A549 treated with AZD9567 at 1 μM for 4 hours (cell line): ENCODE results near the gene PILRA. TPM values are rescaled to one million over a fixed set of nuclear protein-coding genes. Genes with fewer than 3 reads are reported as not detected.

Experiments used
- total RNA-seq: library from RNA; stranded (reverse); fragments of 200-300 nt; extraction: Qiagen RNA extraction; gene quantifications from 5 replicates; pipeline ENCODE4 v1.2.3, GENCODE V29; 2022; ENCODE audit not compliant: insufficient read depth

Gene PILRA
- 5.5 to 7.7 TPM (median 5.7 TPM) in 5 replicates for total RNA-seq

GRCh38 chr7:100373261-100373831 is at the start of gene PILRA:
Gene PILRA, plus strand, starts transcription at chr7:100373487. Its CDS starts 170 bp downstream, at chr7:100373657.

GRCh38 chr7:100358027-100358856 is 15.0 kb upstream of the PILRA start, which contains the start of gene PILRB:
Gene PILRB, plus strand, starts transcription at chr7:100358117. Its CDS starts 186 bp downstream, at chr7:100358303.

GRCh38 chr7:100428199-100428966 is 55.1 kb downstream of the PILRA start, which contains the start of gene ZCWPW1:
Gene ZCWPW1, minus strand, starts transcription at chr7:100428703. Its CDS starts 8,054 bp downstream, at chr7:100420649.

GRCh38 chr7:100429637-100430492 is 56.6 kb downstream of the PILRA start, which contains the start of gene MEPCE:
Gene MEPCE, plus strand, starts transcription at chr7:100429831. Its CDS starts 188 bp downstream, at chr7:100430019.

Other genes starting within 250 kb of the PILRA start
- gene MBLAC1, start 246.5 kb upstream of the PILRA start, total RNA-seq: 2.7 to 3.8 TPM (median 3.4 TPM) in 4 of 5 replicates, not detected in the other
- 165 to 192 TPM (median 185 TPM) in 5 replicates for gene LAMTOR4, start 224.6 kb upstream of the PILRA start, total RNA-seq
- 12.4 to 16.8 TPM (median 16.1 TPM) in 5 replicates for gene TRAPPC14, start 214.8 kb upstream of the PILRA start, total RNA-seq
- 0.03 to 0.08 TPM (median 0.06 TPM) in 4 of 5 replicates, not detected in the other for gene GAL3ST4, start 204.9 kb upstream of the PILRA start, total RNA-seq
- 0.75 to 1.4 TPM (median 1.3 TPM) in 4 of 5 replicates, not detected in the other for gene GPC2, start 196.1 kb upstream of the PILRA start, total RNA-seq
- 0.18 to 0.28 TPM (median 0.27 TPM) in 4 of 5 replicates, not detected in the other for gene STAG3, start 195.6 kb upstream of the PILRA start, total RNA-seq
- gene PVRIG, start 153.5 kb upstream of the PILRA start, total RNA-seq: 0.05 TPM in 1 of 5 replicates, not detected in the others
- gene SPDYE3, start 65.8 kb upstream of the PILRA start, total RNA-seq: 0.03 TPM in 1 of 5 replicates, not detected in the others
- 14.7 to 39.2 TPM (median 38.3 TPM) in 5 replicates for gene PILRB, start 15.4 kb upstream of the PILRA start, total RNA-seq
- gene ZCWPW1, start 55.2 kb downstream of the PILRA start, total RNA-seq: 1.4 to 1.7 TPM (median 1.6 TPM) in 5 replicates
- 39.0 to 53.8 TPM (median 48.9 TPM) in 5 replicates for gene MEPCE, start 56.3 kb downstream of the PILRA start, total RNA-seq
- gene PPP1R35, start 63.0 kb downstream of the PILRA start, total RNA-seq: 31.2 to 50.6 TPM (median 47.8 TPM) in 5 replicates
- gene SPACDR, start 90.8 kb downstream of the PILRA start, total RNA-seq: 0.71 to 1.2 TPM (median 0.93 TPM) in 4 of 5 replicates, not detected in the other
- gene TSC22D4, start 105.7 kb downstream of the PILRA start, total RNA-seq: 42.3 to 56.2 TPM (median 51.1 TPM) in 5 replicates
- 2.1 to 5.0 TPM (median 4.3 TPM) in 5 replicates for gene NYAP1, start 110.4 kb downstream of the PILRA start, total RNA-seq
- 25.0 to 40.8 TPM (median 33.2 TPM) in 5 replicates for gene AGFG2, start 165.7 kb downstream of the PILRA start, total RNA-seq
- gene SAP25, start 200.4 kb downstream of the PILRA start, total RNA-seq: 0.49 to 1.4 TPM (median 0.65 TPM) in 4 of 5 replicates, not detected in the other
- 17.9 to 21.8 TPM (median 21.5 TPM) in 5 replicates for gene LRCH4, start 212.6 kb downstream of the PILRA start, total RNA-seq
- 0.07 to 0.31 TPM (median 0.19 TPM) in 4 of 5 replicates, not detected in the other for gene FBXO24, start 212.8 kb downstream of the PILRA start, total RNA-seq
- gene PCOLCE, start 228.9 kb downstream of the PILRA start, total RNA-seq: 4.6 to 9.7 TPM (median 8.6 TPM) in 5 replicates
- gene MOSPD3, start 239.1 kb downstream of the PILRA start, total RNA-seq: 14.6 to 21.1 TPM (median 20.3 TPM) in 5 replicates